ENCODE measurements around the gene FRG2B. TPM values are rescaled to one million over a fixed set of nuclear protein-coding genes. Genes with fewer than 3 reads are reported as not detected.
"Not testable (repeated sequence)": the region's sequence is repeated elsewhere in the genome, so short reads cannot be mapped to it uniquely, and the experiment has no call there.

FRG2B gene
- total and polyA plus RNA-seq, 2 of the 13 experiments (the other 11 are each of a cell fraction or from before 2014, with no cell fraction given) = not detected

DNA sequence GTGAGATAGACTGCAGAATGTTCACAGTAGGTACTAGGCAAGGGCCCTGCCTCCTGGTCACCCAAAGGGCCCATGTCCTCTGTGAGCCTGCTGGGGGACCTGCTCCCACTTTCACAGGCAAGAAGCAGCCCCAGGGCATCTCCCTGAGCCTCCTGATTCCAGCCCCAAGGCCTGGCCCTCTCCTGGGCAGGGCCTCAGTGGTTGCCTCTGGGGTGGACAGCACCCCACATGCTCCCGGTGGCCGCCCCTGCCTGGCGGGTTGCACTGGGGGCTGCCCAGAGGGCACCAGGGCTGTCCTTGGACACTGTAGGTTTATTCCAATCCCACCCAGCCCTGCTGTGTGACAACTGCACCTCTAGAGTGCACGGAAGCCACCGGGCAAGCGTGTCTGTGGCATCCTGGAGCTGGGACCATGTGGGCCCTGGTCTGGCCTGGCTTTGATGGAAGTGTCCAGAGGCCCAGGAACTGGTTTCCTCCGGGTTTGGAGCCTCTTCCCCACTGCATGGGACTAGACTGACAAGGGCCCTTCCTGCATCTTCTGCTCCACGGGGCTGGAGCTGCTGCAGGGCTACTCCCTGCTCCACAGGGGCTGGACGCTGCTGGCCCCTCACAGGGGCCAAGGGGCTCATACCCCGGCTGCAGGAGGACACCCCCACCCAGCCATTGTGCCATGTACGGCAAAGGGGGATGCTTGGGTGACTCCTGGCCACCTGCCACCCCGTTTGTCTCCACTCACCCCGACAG, 36.2 kb downstream of the FRG2B start (continued):
- TF ChIP-seq, protein P1, sequence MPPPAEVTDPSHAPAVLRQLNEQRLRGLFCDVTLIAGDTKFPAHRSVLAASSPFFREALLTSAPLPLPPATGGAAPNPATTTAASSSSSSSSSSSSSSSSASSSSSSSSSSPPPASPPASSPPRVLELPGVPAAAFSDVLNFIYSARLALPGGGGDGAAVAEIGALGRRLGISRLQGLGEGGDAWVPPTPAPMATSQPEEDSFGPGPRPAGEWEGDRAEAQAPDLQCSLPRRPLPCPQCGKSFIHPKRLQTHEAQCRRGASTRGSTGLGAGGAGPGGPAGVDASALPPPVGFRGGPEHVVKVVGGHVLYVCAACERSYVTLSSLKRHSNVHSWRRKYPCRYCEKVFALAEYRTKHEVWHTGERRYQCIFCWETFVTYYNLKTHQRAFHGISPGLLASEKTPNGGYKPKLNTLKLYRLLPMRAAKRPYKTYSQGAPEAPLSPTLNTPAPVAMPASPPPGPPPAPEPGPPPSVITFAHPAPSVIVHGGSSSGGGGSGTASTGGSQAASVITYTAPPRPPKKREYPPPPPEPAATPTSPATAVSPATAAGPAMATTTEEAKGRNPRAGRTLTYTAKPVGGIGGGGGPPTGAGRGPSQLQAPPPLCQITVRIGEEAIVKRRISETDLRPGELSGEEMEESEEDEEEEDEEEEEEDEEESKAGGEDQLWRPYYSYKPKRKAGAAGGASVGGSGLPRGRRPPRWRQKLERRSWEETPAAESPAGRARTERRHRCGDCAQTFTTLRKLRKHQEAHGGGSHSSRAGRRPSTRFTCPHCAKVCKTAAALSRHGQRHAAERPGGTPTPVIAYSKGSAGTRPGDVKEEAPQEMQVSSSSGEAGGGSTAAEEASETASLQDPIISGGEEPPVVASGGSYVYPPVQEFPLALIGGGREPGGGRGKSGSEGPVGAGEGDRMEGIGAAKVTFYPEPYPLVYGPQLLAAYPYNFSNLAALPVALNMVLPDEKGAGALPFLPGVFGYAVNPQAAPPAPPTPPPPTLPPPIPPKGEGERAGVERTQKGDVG (CRISPR knock-in tag; IDR thresholded peaks at IDR 0.05; ENCODE audit: borderline replicate concordance) = no peak
- no peak for TF ChIP-seq ZNF652 (CRISPR knock-in tag; IDR thresholded peaks at IDR 0.05; ENCODE audit: borderline replicate concordance, low read depth)
- TF ChIP-seq BRD4 (CRISPR knock-in tag; IDR thresholded peaks at IDR 0.05) = no peak
- TF ChIP-seq ZNF780A (CRISPR knock-in tag; IDR thresholded peaks at IDR 0.05) = no peak
- no peak for TF ChIP-seq ZNF230 (CRISPR knock-in tag; IDR thresholded peaks at IDR 0.05)
- no peak for TF ChIP-seq ELF1 (CRISPR knock-in tag; IDR thresholded peaks at IDR 0.05)
- TF ChIP-seq, protein P2, sequence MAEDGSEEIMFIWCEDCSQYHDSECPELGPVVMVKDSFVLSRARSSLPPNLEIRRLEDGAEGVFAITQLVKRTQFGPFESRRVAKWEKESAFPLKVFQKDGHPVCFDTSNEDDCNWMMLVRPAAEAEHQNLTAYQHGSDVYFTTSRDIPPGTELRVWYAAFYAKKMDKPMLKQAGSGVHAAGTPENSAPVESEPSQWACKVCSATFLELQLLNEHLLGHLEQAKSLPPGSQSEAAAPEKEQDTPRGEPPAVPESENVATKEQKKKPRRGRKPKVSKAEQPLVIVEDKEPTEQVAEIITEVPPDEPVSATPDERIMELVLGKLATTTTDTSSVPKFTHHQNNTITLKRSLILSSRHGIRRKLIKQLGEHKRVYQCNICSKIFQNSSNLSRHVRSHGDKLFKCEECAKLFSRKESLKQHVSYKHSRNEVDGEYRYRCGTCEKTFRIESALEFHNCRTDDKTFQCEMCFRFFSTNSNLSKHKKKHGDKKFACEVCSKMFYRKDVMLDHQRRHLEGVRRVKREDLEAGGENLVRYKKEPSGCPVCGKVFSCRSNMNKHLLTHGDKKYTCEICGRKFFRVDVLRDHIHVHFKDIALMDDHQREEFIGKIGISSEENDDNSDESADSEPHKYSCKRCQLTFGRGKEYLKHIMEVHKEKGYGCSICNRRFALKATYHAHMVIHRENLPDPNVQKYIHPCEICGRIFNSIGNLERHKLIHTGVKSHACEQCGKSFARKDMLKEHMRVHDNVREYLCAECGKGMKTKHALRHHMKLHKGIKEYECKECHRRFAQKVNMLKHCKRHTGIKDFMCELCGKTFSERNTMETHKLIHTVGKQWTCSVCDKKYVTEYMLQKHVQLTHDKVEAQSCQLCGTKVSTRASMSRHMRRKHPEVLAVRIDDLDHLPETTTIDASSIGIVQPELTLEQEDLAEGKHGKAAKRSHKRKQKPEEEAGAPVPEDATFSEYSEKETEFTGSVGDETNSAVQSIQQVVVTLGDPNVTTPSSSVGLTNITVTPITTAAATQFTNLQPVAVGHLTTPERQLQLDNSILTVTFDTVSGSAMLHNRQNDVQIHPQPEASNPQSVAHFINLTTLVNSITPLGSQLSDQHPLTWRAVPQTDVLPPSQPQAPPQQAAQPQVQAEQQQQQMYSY (CRISPR knock-in tag; IDR thresholded peaks at IDR 0.05) = no peak
- no peak for TF ChIP-seq SNAI1 (CRISPR knock-in tag; IDR thresholded peaks at IDR 0.05; ENCODE audit: borderline replicate concordance)

DNA sequence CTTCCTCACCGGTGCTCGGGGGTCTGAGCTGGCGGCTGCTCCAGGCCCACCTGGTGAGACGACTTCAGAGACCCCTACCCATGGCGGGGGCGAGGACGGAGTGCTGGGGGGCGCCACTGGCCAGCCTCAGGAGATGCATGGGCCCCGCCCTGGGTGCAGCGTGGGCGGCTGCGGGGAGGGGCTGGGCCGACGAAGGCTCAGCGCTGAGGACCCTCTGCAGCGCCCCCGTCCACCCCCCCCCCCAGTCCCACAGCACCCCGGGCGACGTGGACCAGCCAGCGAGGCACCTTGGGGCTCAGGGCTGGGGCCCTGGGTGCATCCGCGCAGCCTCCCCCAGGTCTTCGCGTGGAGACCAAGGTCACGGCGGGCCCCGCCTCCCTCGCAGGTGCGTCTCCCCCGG, 49.6 kb downstream of the FRG2B start:
- H3K36me3 ChIP-seq (replicated peaks in 1 of 2; ENCODE audit: control insufficient read depth in 1 of 2, insufficient read depth in 2 of 2, low read length in 2 of 2); ATAC-seq; H3K4me2 ChIP-seq (ENCODE audit: low read depth, low read length); H4K20me1 ChIP-seq (ENCODE audit: insufficient read depth, low read length); H3K9me3 ChIP-seq (ENCODE audit: low read length); CTCF ChIA-PET (ENCODE audit: low intra/inter-chr PET ratio, low total read pairs); POLR2A ChIA-PET; BruUV-seq (replicated peaks); H3K9ac ChIP-seq (ENCODE audit: insufficient read depth, low read depth, low read length); DNase-seq (ENCODE audit: low spot score); FAIRE-seq; H2AFZ ChIP-seq (ENCODE audit: low read length); H3K27ac ChIP-seq (ENCODE audit: extremely low read length, insufficient read depth, low read length); in situ Hi-C loops (cut with HindIII; ENCODE audit: extremely low pct_ligation_motif_present, low pct_unique_long_range_greater_than_20kb); H3K79me2 ChIP-seq (ENCODE audit: insufficient read depth, low read length); intact Hi-C loops (cut with micrococcal nuclease; ENCODE audit: unreplicated experiment); H3K27me3 ChIP-seq (ENCODE audit: control insufficient read depth in 1 of 2, insufficient read depth in 2 of 2, low read length in 2 of 2); H3K4me3 ChIP-seq (replicated peaks in 1 of 3; ENCODE audit: insufficient read depth in 1 of 3, low read depth in 2 of 3, low read length in 3 of 3); H3K4me1 ChIP-seq (ENCODE audit: insufficient read depth, low read length): not testable (repeated sequence)
- WGBS (ENCODE audit: low lambda C conversion rate) = no CpG with 5 or more reads among the region's 31 CpGs

Measured in HepG2 (cell line).